ENCODE results near the gene ASIC2. TPM values are rescaled to one million over a fixed set of nuclear protein-coding genes. Genes with fewer than 3 reads are reported as not detected.

Gene ASIC2
- total and polyA plus RNA-seq, 9 of the 15 experiments (the other 6 are each of a cell fraction or from before 2014, with no cell fraction given): not detected

- TF ChIP-seq JUND (IDR thresholded peaks at IDR 0.05; ENCODE audit: borderline replicate concordance, low read depth, low read length) (peak; percentile 79; the same call in 1 of the 2 replicates), JUND (tag; IDR thresholded peaks at IDR 0.05; ENCODE audit: borderline replicate concordance, low read depth, low read length) (peak; percentile 79; the same call in 2 of the 3 replicates), SMARCC2 (IDR thresholded peaks at IDR 0.05; ENCODE audit: low read depth) (0 out of 2 replicates have a peak, but pooled peaks have one; percentile 26), AFF4 (CRISPR knock-in tag; IDR thresholded peaks at IDR 0.05) (no peak), NFIC (IDR thresholded peaks at IDR 0.05) (peak; percentile 22; the same call in 1 of the 2 replicates)
These were observed 300.6 kb downstream of the ASIC2 start (continued) for GRCh38 chr17:32992321-32993033.
